ENCODE results near the gene PSMB9.

DNA sequence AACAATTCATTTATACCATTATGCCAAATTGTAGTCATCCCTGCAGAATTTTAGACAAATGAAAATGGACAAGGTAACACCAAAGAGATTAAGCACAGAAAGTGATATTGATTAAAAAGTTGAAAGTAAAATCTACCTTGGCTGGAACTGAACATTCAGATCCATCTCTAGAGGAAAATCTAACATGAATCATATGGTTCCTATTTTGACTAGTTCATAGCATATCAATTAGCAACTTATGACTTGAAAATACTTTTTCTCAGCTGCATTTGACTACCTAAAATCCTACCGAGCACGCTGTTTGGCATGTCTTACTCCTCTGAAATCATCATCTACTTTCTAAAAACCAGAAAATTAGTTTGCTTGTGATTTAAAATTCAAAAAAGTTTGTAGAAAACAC lies 22.6 kb downstream of the PSMB9 start:
- TF ChIP-seq, protein P1, sequence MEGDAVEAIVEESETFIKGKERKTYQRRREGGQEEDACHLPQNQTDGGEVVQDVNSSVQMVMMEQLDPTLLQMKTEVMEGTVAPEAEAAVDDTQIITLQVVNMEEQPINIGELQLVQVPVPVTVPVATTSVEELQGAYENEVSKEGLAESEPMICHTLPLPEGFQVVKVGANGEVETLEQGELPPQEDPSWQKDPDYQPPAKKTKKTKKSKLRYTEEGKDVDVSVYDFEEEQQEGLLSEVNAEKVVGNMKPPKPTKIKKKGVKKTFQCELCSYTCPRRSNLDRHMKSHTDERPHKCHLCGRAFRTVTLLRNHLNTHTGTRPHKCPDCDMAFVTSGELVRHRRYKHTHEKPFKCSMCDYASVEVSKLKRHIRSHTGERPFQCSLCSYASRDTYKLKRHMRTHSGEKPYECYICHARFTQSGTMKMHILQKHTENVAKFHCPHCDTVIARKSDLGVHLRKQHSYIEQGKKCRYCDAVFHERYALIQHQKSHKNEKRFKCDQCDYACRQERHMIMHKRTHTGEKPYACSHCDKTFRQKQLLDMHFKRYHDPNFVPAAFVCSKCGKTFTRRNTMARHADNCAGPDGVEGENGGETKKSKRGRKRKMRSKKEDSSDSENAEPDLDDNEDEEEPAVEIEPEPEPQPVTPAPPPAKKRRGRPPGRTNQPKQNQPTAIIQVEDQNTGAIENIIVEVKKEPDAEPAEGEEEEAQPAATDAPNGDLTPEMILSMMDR (conservative IDR thresholded peaks at IDR 0.05 in 1 of 2, IDR thresholded peaks at IDR 0.05 in 1 of 2; ENCODE audit: low read depth in 1 of 2, low read length in 2 of 2): no peak
- TF ChIP-seq EZH2 (IDR thresholded peaks at IDR 0.05; ENCODE audit: low read length, missing control alignments): no peak

Measured in fibroblast of lung (primary cell).